IPS-NIHi7 (cell line): ENCODE results near the gene SLC1A3.
A peak's percentile ranks its signal among the peaks of the same experiment; 100 is the strongest.

Experiments
- DNase-seq: peaks from one replicate; pipeline ENCODE4 v3.0.0; 2012; ENCODE audit warnings: mixed read lengths; ENCODE audit errors: extremely low spot score

Gene SLC1A3

DNA sequence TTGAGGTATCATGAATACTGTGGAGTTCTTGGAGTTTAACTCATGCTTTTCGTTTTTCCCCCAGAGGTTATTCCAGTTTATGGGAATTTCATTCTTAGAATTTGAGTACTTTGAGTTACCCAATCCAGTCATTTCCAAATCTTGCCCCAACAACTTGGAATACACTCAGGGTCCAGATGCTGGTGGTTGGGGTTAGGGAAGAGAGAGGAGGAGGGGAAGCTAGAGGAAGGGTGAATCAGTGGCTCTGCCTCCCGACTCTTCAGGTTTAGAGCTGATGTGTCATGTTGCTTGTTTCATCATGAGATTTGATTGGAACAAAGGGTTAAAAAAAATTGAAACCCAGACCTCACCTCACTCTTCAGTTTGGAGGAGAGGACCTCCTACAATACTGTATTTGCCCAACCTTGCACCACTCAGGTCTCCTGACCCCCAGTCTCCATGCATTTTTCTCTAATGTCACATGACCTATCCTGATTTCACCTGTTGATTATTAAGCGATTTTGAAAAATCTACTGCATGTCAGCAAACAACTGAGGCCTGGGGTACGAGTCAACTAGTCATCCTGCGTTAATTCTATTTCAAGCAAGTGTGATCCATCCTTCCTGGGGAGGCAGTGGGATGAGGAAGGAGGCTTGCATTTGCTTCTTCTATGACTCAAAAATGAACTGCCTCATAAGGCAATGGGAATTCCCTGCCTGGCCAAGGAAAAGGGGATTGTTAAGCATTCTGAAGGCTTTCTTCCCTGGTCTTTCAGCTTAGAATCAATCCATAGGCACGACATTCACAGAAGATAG, 6.2 kb upstream of the SLC1A3 start:
- DNase-seq: no peak

DNA sequence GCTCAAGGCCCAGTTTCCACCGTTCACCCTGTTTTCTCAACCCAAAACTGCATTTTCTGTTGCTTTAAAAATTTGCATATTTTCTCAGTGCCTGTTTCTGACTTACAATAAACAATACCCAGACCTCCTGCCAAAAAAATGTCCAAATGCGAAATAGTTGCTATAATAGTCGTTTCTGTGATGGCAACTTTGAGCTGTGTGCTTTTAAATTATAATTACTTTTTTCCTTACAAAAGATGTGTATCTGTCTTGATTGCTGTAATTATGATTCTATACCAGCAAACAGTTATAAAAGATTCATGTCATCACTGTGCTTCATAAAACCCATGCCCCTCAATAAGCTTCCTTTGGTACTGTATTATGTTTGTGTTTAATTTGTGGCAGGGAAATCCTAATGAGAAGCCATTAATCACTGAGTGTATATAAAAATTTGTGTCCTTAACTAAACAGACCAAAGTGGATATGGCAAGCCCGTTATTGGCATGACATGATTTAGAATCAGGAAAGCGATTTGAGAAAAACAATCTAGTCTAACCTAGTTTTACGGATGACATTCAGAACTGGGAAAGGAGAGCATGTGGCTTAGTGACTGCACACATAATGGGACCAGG, 5.4 kb upstream of the SLC1A3 start:
- DNase-seq: no peak

DNA sequence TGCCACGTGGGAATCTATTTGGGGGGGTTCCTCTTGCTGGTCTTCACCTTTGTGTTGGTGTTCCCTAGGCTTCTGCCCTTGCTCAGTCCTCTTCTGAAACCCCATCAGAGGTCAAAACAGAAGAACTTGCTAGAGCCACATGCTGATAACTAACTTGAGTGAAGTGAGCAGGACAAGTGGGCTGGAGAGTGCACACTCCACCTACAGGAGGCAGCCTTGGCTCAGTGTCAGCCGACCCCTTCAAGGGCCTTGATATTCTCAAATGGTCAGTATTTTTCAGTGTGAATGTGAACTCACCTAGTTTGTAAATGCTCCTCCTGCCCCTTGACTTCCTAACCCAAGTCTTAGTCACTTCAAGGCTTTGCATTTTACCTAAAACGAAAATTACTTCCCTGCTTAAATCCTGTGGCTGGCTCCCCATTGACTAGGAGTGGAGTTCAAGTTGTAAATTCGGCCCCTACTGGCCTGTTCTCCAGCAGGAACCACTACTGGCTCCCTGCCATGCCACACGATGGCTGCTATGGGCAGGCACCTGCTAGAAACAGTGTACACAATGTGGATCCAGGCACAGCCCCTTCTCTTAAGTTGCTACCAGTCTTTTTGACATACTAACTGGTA, 3.6 kb upstream of the SLC1A3 start:
- peak; percentile 69 for DNase-seq

DNA sequence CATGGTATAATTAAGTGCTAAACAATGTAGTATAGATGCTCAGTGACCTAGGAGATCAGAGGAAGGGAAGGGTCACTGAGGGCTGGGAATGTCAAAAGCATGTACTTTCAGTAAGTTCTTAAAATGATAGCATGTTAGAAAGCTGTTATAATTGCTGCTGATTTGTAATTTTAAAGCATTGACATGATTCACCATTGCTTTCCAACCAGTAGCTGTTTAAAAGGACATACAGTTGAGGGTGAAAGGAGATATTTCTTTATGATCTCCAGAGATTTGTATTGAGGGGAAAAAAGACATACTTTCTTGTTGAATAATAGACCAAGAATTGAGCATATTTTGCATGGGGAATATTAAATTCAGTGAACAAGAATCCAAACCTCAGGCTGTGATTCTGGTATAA, 1.2 kb upstream of the SLC1A3 start:
- no peak for DNase-seq

DNA sequence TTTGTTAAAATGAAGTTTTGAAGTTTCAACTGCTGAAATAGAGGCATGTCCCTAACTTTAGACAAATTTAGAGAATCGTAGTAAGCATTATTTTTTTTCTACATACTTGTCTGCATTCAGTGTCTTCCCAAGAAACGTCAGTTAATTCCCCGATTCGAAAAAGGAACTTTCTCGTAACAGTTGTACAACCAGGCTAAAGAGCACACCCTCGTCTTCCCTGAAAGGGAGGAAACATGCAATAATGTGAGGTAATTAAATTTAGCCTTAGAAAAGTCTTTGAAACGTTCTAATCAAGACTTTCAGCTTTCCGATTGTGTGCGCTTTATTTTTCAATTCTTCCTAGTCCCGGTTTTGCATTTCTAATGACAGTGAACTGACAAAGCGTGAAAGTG, 374 bp upstream of the SLC1A3 start:
- no peak for DNase-seq

DNA sequence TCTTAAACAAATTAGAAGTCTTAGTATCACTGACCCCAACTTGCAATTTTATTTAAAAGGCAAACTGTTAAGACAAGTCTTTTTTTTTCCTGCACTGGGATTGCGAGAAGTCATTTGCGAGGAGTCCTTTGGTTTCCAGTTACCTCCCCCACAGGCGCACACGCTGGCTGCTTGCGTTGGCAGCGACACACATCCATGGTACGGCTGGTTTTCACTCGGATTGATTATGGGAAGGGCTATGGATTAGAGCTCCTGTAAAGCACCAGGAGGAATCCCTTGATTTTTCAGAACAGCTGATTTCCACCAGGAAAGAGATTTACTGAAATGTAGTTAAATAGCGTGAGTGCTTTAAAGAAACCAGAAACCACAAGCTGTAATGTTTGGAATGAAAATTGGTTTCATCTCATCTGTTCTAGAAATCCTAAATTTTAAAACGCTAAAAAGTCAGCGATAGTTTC, 737 bp downstream of the SLC1A3 start:
- DNase-seq: peak; percentile 38

DNA sequence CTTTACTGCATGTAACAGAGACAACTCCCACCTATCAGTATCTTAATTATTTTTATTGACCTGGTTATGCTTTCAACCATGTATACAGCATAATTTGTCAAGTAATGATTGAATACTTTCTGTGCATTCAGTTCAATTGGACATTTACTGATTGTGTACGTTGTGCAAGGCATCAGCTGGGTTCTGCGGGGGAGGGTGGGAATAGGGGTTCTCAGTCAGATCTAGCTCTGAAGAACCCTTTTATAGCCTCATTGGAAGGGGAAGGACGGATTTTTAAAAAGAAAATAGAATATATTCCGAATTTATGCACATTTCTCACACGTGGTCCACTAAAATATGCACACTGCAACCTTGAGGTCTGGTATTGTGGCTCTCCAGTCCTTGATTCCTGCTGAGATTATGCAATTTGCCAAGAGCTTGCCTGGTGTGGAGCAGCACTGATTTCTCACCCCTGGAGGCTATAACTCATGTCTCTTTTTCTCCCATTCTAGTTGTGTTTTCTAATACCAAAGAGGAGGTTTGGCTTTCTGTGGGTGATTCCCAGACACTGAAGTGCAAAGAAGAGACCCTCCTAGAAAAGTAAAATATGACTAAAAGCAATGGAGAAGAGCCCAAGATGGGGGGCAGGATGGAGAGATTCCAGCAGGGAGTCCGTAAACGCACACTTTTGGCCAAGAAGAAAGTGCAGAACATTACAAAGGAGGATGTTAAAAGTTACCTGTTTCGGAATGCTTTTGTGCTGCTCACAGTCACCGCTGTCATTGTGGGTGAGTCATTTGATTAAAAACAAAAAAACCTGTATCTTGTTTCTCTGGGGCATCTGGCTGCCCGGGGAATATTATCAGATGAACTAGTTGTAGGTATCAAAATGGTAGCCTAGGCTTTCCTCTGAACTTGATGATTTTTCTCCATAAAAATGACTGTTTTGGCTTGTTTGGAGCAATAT, 1.7 kb downstream of the SLC1A3 start:
- no peak for DNase-seq

DNA sequence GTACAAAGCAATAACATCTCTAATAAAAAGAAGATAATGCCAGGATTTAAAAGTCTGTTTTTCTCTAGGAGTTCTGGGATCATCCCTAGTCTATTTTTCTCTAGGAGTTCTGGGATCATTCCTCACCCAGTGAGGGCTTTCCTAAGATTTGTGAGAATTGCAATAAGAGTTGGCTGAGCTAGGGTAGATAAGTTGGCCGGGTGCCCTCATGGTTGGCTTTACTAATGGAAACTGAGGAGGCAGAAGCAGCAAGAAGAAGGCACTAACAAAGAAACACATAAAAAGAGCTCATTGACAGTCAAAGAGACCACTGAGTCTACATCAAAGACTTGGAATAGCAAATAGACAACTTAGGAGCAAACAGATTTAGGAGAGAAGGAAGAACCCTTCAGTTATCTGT, 4.2 kb downstream of the SLC1A3 start:
- DNase-seq: no peak

DNA sequence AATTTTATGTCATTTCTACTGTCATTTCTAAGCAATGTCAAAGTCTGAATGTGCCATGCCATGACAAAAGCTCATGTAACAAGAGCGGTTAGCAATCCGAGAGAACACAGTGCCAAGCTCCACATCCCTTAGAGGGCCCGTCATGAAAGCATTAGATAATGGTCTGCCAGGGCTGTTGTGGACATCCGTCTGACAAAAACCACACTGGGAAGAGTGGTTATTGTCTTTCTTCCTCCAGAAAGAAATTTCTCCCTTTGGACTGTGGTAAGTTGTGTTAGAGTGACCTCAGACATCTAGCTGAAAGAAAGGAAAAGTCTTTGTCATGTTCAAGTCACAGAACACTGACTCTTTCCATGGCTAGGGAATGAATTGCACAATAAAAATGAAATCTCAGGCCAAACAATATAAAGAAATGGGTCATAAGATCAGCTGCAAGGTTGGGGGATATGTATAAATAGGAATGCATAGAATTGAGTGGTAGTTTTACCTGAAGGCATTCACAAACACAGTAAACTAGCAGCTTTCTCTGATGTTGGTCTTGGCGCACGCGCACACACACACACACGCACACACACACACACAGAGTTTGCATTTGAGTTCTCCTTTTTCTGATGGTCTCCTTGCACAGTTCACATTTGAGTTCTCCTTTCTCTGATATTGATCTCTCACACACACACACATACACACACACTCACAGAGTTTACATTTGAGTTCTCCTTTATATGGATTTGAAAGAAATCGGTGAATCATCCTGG, 5.3 kb downstream of the SLC1A3 start:
- no peak for DNase-seq

DNA sequence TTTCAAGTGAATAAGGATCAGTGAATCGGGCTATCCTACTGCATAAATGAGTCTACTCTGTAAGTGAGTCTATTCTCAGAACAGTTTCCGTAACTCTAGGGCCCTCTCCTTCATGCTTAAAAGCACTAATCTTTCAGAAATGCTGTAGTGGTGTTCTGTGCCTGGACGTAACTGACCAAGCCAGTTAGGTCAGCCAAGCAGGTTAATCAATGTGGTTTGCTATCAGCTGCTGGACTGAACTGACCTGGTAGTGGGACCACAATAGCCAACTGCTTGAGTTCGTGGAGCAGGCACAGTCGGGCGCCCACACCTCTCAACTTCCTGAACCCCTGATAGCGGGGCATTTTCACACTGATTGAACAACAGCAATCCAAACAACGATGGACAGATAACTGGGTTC, 6.8 kb downstream of the SLC1A3 start:
- DNase-seq: no peak

DNA sequence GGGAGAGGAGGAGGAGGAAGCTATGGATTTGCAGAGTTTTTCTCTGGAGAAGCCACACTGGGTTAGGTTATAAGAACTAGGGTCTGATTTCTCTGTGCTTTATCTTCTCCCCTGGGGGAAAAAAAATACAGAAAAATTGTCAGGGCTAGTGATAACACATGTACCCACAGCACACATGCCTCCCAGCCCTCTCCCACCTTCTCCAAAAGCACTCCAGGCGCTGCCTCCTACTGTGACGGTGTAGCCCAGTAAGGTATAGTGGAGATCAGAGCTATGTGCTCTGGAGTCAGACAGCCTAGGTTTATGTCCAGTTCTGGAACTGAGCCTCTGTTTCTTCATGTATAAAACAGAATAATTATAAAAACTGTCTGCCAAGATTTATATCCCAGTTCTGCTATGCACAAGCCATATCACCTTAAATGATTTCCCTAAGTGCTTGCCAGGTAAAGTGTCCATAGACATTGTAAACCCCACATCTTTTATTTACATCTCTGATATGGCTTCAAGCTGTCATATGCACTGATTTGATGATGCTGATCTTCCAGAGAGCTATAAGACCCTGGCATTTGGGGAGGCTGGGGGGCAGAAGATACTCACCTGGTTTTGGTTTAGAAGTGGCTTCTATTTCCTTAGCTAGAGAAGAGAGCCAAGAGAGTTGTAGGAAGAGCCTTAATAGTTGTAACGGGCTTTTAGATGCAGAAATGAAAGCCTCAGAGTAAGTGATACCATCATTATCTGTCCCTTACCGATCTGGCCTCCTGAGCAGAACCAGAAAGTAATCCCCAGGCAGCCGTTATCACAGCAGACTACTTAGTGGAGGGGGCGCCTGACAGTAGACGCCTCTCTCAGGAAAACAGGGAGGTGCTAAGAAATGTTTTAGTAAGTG, 7.6 kb downstream of the SLC1A3 start:
- no peak for DNase-seq

DNA sequence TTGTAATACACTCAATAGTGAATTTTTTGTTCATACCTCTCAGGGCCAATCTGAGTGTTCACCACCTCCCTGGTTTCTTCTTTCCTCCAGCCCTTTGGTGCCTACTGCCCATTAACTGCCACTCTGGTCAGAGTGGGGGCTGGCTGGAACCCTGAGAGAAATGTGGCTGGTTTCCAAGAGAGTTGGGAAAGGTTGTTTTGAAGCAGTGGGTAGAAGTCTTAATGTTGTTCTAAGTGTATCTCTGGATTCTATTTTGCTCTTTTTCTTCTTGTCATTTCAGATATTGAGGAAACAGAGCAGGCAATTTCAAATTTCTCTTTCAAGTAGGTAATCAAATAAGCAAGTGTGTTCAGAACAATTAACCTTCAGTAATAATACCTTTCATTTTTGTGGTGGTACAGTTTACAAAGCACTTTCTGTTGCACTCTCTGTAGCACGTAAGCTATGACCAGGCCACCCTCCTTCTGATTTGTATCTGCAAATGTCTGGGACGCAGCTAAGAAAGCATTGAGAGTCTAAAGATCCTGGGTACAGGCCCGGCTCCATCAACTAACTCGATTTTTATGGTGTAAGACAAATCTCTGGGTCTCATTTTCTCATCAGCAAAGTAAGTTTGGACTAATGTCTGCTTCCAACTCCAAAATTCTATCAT, 8.4 kb downstream of the SLC1A3 start:
- no peak for DNase-seq

DNA sequence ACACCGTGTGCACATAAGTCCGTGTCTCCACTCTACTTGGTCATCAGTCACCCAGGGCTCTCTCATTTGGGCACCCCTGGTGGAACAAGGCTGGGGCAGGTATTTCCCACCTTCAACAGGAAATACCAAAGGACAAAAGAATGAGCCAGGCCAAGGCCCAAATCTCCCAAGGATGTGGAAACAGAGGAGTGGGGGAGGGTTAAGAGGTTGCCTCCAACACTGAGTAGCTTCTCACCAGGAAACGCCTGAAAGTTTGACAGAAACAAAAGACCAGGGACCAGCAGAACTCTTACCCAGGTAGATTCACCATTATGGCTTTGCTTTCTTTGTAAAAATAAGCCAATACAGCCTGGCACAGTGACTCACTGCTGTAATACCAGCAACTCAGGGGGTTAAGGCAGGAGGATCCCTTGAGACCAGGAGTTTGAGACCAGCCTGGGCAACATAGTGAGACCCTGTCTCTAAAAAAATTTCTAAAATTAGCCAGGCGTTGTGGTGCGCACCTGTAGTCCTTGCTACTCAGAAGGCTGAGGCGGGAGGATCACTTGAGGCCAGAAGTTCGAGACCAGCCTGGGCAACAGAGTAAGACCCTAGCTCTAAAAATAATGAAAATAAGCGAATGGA, 12.7 kb downstream of the SLC1A3 start:
- peak; percentile 80 for DNase-seq

DNA sequence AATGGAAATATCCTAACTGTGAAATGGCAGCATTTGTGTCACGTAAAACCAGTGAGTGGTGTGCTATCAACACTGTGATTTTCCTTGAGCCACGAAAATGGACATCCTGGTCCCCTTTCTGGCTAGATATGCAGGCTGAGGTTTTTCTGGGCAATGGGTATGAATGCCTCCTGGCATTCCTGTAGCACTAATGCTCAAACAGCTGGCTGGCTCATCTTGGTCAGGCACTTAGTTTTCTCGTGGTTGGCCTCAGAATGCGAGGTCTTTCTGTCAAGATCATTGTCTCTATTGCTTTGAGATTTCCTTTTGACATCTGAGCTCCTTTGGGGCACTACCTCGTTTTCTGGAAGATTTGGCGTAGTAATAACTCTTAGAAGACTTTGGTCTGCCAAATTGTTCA, 15.6 kb downstream of the SLC1A3 start:
- no peak for DNase-seq

DNA sequence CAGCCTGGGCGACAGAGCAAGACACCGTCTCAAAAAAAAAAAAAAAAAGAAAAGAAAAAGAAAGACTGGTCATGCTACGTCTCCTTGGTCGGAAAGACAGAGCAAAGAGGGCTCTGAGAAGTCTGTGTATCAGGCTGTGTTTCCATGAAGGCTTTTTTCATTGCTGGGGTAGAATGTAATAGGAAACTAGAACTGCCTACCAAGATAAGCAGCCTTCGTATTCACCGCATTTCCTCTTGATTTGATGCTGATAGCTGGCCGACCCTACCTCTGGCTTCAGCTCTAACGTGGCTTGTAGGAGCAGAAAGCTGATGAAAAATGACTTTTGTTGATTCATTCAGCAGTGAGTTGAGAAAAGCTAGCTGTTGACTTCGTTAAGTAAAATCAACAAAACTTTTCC, 17.4 kb downstream of the SLC1A3 start:
- DNase-seq: no peak

DNA sequence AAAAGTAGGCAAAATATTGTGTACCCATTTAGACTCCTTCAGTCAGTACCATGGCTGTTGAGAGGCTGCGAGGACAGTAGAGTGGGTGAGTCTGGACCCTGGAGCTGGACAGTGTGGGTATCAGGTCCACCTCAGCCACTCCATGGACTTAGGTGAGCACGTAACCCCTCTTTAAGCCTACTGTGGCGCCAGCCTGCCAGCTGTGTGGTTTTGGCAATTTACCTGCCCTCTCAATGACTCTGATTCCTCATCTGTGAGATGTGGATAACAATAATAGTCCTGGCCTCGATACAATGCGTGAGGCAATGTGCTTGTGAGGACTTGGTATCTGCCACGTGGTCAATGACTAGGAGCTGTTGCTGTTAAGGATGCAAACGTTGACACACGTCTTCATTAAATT, 17.9 kb downstream of the SLC1A3 start:
- DNase-seq: no peak

DNA sequence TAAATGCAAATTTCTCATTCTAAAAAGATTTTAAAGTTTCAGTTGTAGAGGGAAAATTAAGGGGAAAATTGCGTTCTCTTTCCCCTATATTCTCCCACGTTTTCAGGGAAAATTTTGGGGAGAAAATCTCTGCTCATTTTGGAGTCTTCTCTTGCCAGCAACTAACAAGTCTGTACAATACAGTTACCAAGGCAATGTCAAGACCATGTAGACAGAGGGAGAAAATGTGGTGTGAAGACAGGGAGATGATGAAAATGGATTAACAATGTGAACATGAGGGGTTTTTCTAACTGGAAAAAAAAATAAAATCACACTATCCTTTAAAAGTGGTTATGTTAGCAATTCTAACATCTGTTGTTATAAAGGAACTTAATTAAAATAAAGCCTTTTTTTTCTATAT, 22.3 kb downstream of the SLC1A3 start:
- DNase-seq: no peak

DNA sequence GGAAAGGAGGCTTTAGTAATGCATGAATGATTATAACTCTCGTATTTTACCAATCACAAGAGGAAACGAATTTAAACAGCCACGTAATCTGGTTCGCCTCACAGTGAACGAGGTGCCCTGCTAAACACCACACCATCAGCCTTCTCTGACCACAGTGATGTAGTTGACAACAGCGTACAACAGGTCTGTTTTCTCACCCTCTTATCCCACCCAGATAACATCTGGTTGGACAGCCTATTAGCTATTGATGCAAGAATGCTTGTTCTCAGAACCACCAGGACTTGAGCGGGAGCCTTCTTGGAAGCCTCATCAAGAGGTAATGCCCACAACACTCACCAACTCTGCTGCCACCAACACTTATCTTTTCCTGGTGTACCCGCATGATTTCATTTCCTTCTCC, 23.3 kb downstream of the SLC1A3 start:
- no peak for DNase-seq
